SK-N-SH (cell line): ENCODE results near the gene KANSL3.

Source experiments
- CHD2 ChIP-seq: fragments of 150-350 bp; IDR thresholded peaks from 2 replicates; pipeline ENCODE4 v1.6.1; 2018; ENCODE audit warnings: low read length; ENCODE audit not compliant: partially characterized antibody
- EP300 ChIP-seq, 2 experiments: IDR thresholded peaks; 2 replicates each; pipeline versions ENCODE4 v1.4.0 to v1.6.1; 2012; ENCODE audit warnings: borderline replicate concordance in 1 of 2, low read depth in 1 of 2, low read length in 1 of 2
- EZH2phosphoT487 ChIP-seq: fragments of 200-600 bp; sonication (generic); IDR thresholded peaks from 2 replicates; pipeline ENCODE4 v1.6.1; 2017; ENCODE audit warnings: low read depth, mixed run types, mild to moderate bottlenecking, antibody characterized with exemption, moderate library complexity, borderline replicate concordance
- GATA2 ChIP-seq: sonication (generic); formaldehyde crosslinking; IDR thresholded peaks from 2 replicates; pipeline ENCODE4 v1.5.0; 2020; ENCODE audit warnings: mild to moderate bottlenecking, missing genetic modification reagents
- MEF2A ChIP-seq: IDR thresholded peaks from 2 replicates; pipeline ENCODE4 v1.4.0; 2012; ENCODE audit warnings: low read depth, borderline replicate concordance
- TAF1 ChIP-seq: IDR thresholded peaks from 2 replicates; pipeline ENCODE4 v1.6.1; 2012; ENCODE audit warnings: low read depth, mild to moderate bottlenecking, low read length, moderate library complexity, borderline replicate concordance
- USF2 ChIP-seq: fragments of 150-350 bp; IDR thresholded peaks from 2 replicates; pipeline ENCODE4 v1.6.1; 2017; ENCODE audit warnings: antibody characterized with exemption, low read length, low read depth, borderline replicate concordance
- YY1 ChIP-seq: IDR thresholded peaks from 2 replicates; pipeline ENCODE4 v1.4.0; 2012; ENCODE audit warnings: low read depth, mild to moderate bottlenecking
- TF ChIP-seq, protein P1 (sequence below): fragments of 200-600 bp; sonication (generic); IDR thresholded peaks from 2 replicates; pipeline ENCODE4 v1.6.1; 2017; ENCODE audit warnings: antibody characterized with exemption, mild to moderate bottlenecking, moderate library complexity
- TF ChIP-seq, protein P2 (sequence below): IDR thresholded peaks from 2 replicates; pipeline ENCODE4 v1.4.0; 2012; ENCODE audit warnings: low read depth, borderline replicate concordance
- TF ChIP-seq, protein P3 (sequence below): IDR thresholded peaks from 2 replicates; pipeline ENCODE4 v1.4.0; 2012; ENCODE audit warnings: low read depth, borderline replicate concordance

GRCh38 chr2:96651793-96652192 lies 13.7 kb upstream of the KANSL3 start:
- TF ChIP-seq EP300 (IDR thresholded peaks at IDR 0.05; ENCODE audit: borderline replicate concordance in 1 of 2, low read depth in 1 of 2, low read length in 1 of 2) (no peak), EZH2phosphoT487 (no peak), YY1 (no peak), MEF2A (no peak), GATA2 (CRISPR knock-in tag) (no peak), CHD2 (no peak), USF2 (no peak), TAF1 (no peak)
- TF ChIP-seq, protein P1, sequence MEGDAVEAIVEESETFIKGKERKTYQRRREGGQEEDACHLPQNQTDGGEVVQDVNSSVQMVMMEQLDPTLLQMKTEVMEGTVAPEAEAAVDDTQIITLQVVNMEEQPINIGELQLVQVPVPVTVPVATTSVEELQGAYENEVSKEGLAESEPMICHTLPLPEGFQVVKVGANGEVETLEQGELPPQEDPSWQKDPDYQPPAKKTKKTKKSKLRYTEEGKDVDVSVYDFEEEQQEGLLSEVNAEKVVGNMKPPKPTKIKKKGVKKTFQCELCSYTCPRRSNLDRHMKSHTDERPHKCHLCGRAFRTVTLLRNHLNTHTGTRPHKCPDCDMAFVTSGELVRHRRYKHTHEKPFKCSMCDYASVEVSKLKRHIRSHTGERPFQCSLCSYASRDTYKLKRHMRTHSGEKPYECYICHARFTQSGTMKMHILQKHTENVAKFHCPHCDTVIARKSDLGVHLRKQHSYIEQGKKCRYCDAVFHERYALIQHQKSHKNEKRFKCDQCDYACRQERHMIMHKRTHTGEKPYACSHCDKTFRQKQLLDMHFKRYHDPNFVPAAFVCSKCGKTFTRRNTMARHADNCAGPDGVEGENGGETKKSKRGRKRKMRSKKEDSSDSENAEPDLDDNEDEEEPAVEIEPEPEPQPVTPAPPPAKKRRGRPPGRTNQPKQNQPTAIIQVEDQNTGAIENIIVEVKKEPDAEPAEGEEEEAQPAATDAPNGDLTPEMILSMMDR = no peak
- TF ChIP-seq, protein P2, sequence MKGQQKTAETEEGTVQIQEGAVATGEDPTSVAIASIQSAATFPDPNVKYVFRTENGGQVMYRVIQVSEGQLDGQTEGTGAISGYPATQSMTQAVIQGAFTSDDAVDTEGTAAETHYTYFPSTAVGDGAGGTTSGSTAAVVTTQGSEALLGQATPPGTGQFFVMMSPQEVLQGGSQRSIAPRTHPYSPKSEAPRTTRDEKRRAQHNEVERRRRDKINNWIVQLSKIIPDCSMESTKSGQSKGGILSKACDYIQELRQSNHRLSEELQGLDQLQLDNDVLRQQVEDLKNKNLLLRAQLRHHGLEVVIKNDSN = no peak
- TF ChIP-seq, protein P3, sequence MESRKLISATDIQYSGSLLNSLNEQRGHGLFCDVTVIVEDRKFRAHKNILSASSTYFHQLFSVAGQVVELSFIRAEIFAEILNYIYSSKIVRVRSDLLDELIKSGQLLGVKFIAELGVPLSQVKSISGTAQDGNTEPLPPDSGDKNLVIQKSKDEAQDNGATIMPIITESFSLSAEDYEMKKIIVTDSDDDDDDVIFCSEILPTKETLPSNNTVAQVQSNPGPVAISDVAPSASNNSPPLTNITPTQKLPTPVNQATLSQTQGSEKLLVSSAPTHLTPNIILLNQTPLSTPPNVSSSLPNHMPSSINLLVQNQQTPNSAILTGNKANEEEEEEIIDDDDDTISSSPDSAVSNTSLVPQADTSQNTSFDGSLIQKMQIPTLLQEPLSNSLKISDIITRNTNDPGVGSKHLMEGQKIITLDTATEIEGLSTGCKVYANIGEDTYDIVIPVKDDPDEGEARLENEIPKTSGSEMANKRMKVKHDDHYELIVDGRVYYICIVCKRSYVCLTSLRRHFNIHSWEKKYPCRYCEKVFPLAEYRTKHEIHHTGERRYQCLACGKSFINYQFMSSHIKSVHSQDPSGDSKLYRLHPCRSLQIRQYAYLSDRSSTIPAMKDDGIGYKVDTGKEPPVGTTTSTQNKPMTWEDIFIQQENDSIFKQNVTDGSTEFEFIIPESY = no peak
